Chondrocyte (in vitro differentiated cells): Measurements from ENCODE around the gene CUBN. TPM values are rescaled to one million over a fixed set of nuclear protein-coding genes. Genes with fewer than 3 reads are reported as not detected.
A peak's percentile ranks its signal among the peaks of the same experiment; 100 is the strongest.

Experiments used
- DNase-seq: peaks from one replicate; pipeline ENCODE4 v3.0.0; 2021; ENCODE audit warnings: mixed read lengths, low spot score
- H3K27ac Mint-ChIP-seq: one replicate; pipeline ENCODE4 v1.8.0; 2021; ENCODE audit warnings: mild to moderate bottlenecking, moderate library complexity, mixed read lengths; ENCODE audit not compliant: unreplicated experiment
- H3K27me3 Mint-ChIP-seq: 2 replicates; pipeline ENCODE4 v1.8.0; 2021; ENCODE audit warnings: low read depth, mixed read lengths
- H3K36me3 Mint-ChIP-seq: 2 replicates; pipeline ENCODE4 v1.8.0; 2021; ENCODE audit warnings: low read depth, mixed read lengths
- H3K4me1 Mint-ChIP-seq: 2 replicates; pipeline ENCODE4 v1.8.0; 2021; ENCODE audit warnings: low read depth, mild to moderate bottlenecking, mixed read lengths
- H3K4me3 Mint-ChIP-seq: one replicate; pipeline ENCODE4 v1.8.0; 2021; ENCODE audit warnings: mild to moderate bottlenecking, moderate library complexity, mixed read lengths; ENCODE audit not compliant: unreplicated experiment
- H3K9me3 Mint-ChIP-seq: 2 replicates; pipeline ENCODE4 v1.8.0; 2021; ENCODE audit warnings: low read depth, mixed read lengths
- total RNA-seq: library from RNA; stranded (reverse); gene quantifications from 3 replicates; pipeline ENCODE4 v1.2.1, GENCODE V29; 2021
- TF ChIP-seq, protein P1 (sequence below): fragments of 200-600 bp; sonication (generic); IDR thresholded peaks from 2 replicates; pipeline ENCODE4 v1.5.0; 2021; ENCODE audit warnings: antibody characterized with exemption, mild to moderate bottlenecking, moderate library complexity

The CUBN gene
- total RNA-seq, 1 donor from 2014 or later: 1.0 TPM

DNA sequence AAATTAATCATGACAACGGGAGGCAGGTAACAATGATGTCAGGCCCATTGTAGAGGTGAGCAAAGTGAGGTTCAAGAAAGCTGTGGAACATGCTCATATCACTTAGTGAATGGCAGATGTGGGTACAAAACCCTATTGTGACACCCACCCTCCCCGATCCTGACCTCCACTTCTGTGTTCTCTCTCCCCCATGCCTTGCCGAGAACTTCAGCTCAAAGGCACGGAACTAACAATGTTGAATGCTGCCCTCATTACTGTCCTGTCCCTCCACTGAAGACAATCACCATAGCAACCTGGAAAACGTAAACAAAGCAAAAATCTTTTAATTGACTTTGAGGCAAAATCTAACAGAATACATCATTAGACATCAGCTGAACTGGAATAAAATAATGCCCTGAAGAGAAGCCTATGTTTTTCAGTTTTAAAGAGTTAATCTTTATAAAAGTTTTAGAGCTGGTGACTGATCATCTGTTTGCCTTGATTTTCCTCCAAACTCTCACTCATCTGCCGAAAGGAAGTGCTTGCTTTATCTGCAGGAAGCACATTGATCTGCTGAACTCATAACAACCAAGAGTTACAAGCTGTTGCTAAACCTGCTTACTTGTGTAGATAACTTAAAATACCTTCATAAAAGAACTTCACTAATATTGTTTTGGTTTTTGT lies 133.6 kb downstream of the CUBN start:
- Mint-ChIP-seq H3K4me3 (peak overlapping the region; percentile 27), H3K4me1 (peaks cover 62% of the 10 kb centered on the region), H3K36me3 (peaks cover 1% of the 10 kb centered on the region), H3K9me3 (no peaks in the 10 kb centered on the region), H3K27me3 (no peaks in the 10 kb centered on the region), H3K27ac (peak overlapping the region; percentile 91)
- TF ChIP-seq, protein P1, sequence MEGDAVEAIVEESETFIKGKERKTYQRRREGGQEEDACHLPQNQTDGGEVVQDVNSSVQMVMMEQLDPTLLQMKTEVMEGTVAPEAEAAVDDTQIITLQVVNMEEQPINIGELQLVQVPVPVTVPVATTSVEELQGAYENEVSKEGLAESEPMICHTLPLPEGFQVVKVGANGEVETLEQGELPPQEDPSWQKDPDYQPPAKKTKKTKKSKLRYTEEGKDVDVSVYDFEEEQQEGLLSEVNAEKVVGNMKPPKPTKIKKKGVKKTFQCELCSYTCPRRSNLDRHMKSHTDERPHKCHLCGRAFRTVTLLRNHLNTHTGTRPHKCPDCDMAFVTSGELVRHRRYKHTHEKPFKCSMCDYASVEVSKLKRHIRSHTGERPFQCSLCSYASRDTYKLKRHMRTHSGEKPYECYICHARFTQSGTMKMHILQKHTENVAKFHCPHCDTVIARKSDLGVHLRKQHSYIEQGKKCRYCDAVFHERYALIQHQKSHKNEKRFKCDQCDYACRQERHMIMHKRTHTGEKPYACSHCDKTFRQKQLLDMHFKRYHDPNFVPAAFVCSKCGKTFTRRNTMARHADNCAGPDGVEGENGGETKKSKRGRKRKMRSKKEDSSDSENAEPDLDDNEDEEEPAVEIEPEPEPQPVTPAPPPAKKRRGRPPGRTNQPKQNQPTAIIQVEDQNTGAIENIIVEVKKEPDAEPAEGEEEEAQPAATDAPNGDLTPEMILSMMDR: no peak
- no peak for DNase-seq

- H3K36me3 Mint-ChIP-seq: peaks cover 1% of the 10 kb centered on the region
- no peaks in the 10 kb centered on the region for H3K27me3 Mint-ChIP-seq
- peaks cover 2% of the 10 kb centered on the region for H3K9me3 Mint-ChIP-seq
- H3K4me1 Mint-ChIP-seq: peaks cover 43% of the 10 kb centered on the region
- H3K4me3 Mint-ChIP-seq: peak overlapping the region; percentile 53
- TF ChIP-seq, protein P1: no peak
- DNase-seq: no peak
- peak overlapping the region; percentile 76 for H3K27ac Mint-ChIP-seq
These were observed 136.4 kb downstream of the CUBN start for GRCh38 chr10:16993186-16993585.

DNA sequence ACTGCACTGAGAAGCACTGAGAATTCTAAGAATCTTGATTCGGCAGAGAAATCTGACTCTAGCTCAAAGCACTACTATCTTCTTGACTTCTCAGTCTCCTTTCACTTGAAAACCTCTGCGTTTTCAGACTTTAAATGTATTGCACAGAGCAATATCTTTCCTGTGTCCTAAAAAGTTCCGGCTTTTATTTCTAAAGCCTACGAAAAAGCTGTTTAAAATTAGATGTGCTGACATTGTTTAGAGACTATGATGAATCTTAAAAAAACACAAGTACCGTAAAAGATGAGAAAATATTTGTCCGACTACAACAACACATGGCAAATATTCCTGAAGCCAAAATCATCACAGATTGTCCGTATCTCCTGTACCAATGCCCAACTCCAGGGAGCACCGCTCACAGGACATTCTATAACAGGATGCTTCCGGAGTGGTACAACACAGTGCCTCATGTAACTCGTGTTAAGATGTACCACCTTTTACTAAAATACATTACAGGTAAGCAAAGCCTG lies 136.9 kb downstream of the CUBN start:
- H3K9me3 Mint-ChIP-seq: peaks cover 2% of the 10 kb centered on the region
- H3K27ac Mint-ChIP-seq: peak overlapping the region; percentile 76
- H3K27me3 Mint-ChIP-seq: no peaks in the 10 kb centered on the region
- peak overlapping the region; percentile 53 for H3K4me3 Mint-ChIP-seq
- TF ChIP-seq, protein P1: peak; percentile 42
- H3K4me1 Mint-ChIP-seq: peaks cover 46% of the 10 kb centered on the region
- H3K36me3 Mint-ChIP-seq: peaks cover 1% of the 10 kb centered on the region
- no peak for DNase-seq

DNA sequence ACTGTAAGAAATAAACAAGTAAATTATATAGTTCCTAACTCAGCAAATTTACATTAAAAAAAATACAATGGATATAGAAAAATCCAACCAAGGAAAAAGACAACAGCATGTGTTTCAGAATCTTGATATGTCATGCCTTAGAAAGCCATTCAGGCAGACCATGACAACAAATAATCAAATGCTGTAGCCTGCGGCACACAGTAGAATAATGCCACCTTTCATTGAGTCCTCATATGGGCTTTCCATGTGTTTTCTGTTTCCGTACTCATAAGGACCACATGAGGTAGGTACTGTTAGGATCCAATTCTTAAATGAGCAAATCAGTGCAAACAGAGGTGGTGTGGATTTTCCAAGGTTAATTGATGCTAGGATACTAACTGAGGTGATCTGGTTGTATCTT lies 138.6 kb downstream of the CUBN start:
- no peak overlapping the region for H3K27ac Mint-ChIP-seq
- peaks cover 47% of the 10 kb centered on the region for H3K4me1 Mint-ChIP-seq
- H3K27me3 Mint-ChIP-seq: no peaks in the 10 kb centered on the region
- TF ChIP-seq, protein P1: no peak
- peaks cover 2% of the 10 kb centered on the region for H3K9me3 Mint-ChIP-seq
- peaks cover 1% of the 10 kb centered on the region for H3K36me3 Mint-ChIP-seq
- no peak for DNase-seq
- no peak overlapping the region for H3K4me3 Mint-ChIP-seq

- Mint-ChIP-seq H3K36me3 (peaks cover 1% of the 10 kb centered on the region), H3K27ac (peak overlapping the region; percentile 84), H3K27me3 (no peaks in the 10 kb centered on the region), H3K4me1 (peaks cover 53% of the 10 kb centered on the region), H3K9me3 (peaks cover 2% of the 10 kb centered on the region), H3K4me3 (no peak overlapping the region)
- no peak for DNase-seq
- TF ChIP-seq, protein P1: peak; percentile 35
These were observed 139.8 kb downstream of the CUBN start for GRCh38 chr10:16989826-16990293.
